ENCODE measurements around the gene DCAF4L1.

The DCAF4L1 gene

DNA sequence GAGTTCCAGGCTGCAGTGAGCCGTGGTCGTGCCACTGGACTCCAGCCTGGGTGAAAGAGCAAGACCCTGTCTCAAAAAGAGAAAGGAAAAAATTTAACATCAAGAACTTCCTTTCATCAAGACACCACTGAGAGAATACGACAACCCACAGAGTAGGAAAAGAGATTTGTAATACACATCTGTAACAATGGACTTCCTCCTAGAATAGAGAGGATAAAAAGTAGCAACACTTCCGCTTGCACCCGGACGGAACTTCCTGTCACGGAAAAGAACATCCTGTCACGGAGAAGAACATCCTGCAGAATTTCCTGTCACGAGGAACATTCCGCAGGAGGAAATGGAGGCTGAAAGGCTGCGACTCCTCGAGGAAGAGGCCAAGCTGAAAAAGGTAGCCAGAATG is at the start of gene DCAF4L1:
Gene DCAF4L1 (plus strand): TSS at position 301 of the 400 bp plus-strand sequence. CDS start 37 bp downstream, at position 338.
- DNase-seq, result no peak
- in situ Hi-C loops (cut with HindIII; ENCODE audit: low pct_ligation_motif_present, low sequenced_read_pairs), result no loop called here
- TF ChIP-seq, protein P1, sequence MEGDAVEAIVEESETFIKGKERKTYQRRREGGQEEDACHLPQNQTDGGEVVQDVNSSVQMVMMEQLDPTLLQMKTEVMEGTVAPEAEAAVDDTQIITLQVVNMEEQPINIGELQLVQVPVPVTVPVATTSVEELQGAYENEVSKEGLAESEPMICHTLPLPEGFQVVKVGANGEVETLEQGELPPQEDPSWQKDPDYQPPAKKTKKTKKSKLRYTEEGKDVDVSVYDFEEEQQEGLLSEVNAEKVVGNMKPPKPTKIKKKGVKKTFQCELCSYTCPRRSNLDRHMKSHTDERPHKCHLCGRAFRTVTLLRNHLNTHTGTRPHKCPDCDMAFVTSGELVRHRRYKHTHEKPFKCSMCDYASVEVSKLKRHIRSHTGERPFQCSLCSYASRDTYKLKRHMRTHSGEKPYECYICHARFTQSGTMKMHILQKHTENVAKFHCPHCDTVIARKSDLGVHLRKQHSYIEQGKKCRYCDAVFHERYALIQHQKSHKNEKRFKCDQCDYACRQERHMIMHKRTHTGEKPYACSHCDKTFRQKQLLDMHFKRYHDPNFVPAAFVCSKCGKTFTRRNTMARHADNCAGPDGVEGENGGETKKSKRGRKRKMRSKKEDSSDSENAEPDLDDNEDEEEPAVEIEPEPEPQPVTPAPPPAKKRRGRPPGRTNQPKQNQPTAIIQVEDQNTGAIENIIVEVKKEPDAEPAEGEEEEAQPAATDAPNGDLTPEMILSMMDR (IDR thresholded peaks at IDR 0.05; ENCODE audit: low read depth, low read length, missing control alignments), result no peak
- Histone ChIP-seq H3K27me3 (replicated peaks) (no peaks in the 10 kb centered on the region), H3K27ac (no peak within 1 kb of the TSS), H3K4me3 (ENCODE audit: low read depth, low read length) (no peak within 1 kb of the TSS), H3K36me3 (replicated peaks) (no peaks in the 10 kb centered on the region)

DNA sequence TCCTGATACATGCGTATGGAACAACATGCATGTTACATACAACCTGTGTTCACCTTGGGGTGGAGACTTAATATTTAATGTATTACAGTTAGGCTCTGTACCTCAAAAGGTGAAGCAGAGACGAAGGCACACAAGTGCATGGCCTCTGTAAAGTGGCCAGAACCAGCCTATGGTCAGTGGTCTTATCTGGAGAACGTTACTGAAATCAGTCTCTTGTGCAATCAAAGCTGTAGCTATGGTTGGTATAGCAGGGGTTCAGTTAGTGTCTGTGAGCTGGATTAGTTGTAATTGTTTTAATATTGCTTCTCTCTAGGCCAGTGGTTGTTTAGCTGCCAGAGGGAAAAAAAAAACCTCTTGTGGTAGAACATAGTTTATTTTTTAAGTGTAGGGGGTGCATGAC is 48.6 kb upstream of the DCAF4L1 start:
- TF ChIP-seq, protein P1 (IDR thresholded peaks at IDR 0.05; ENCODE audit: low read depth, low read length, missing control alignments), result no peak
- peaks cover 4% of the 10 kb centered on the region for H3K36me3 ChIP-seq (replicated peaks)
- no peaks in the 10 kb centered on the region for H3K27me3 ChIP-seq (replicated peaks)
- DNase-seq, result no peak
- no peak overlapping the region for H3K4me3 ChIP-seq (ENCODE audit: low read depth, low read length)
- in situ Hi-C loops (cut with HindIII; ENCODE audit: low pct_ligation_motif_present, low sequenced_read_pairs), result no loop called here
- no peak overlapping the region for H3K27ac ChIP-seq

- DNase-seq, result no peak
- H3K27ac ChIP-seq, result no peak overlapping the region
- in situ Hi-C loops (cut with HindIII; ENCODE audit: low pct_ligation_motif_present, low sequenced_read_pairs), result no loop called here
Measured at GRCh38 chr4:41933997-41934503, 47.5 kb upstream of the DCAF4L1 start.

GRCh38 chr4:41934514-41934900 is 47.0 kb upstream of the DCAF4L1 start:
- peaks cover 9% of the 10 kb centered on the region for H3K36me3 ChIP-seq (replicated peaks)
- peak overlapping the region; percentile 97 for H3K4me3 ChIP-seq (ENCODE audit: low read depth, low read length)
- H3K27ac ChIP-seq, result no peak overlapping the region
- TF ChIP-seq, protein P1 (IDR thresholded peaks at IDR 0.05; ENCODE audit: low read depth, low read length, missing control alignments), result no peak
- no peaks in the 10 kb centered on the region for H3K27me3 ChIP-seq (replicated peaks)
- DNase-seq, result no peak
- in situ Hi-C loops (cut with HindIII; ENCODE audit: low pct_ligation_motif_present, low sequenced_read_pairs), result no loop called here

More at GRCh38 chr4:41933997-41934503, 47.5 kb upstream of the DCAF4L1 start:
- TF ChIP-seq, protein P1 (IDR thresholded peaks at IDR 0.05; ENCODE audit: low read depth, low read length, missing control alignments), result no peak
- Histone ChIP-seq H3K4me3 (ENCODE audit: low read depth, low read length) (no peak overlapping the region), H3K36me3 (replicated peaks) (peaks cover 5% of the 10 kb centered on the region), H3K27me3 (replicated peaks) (no peaks in the 10 kb centered on the region)

DNA sequence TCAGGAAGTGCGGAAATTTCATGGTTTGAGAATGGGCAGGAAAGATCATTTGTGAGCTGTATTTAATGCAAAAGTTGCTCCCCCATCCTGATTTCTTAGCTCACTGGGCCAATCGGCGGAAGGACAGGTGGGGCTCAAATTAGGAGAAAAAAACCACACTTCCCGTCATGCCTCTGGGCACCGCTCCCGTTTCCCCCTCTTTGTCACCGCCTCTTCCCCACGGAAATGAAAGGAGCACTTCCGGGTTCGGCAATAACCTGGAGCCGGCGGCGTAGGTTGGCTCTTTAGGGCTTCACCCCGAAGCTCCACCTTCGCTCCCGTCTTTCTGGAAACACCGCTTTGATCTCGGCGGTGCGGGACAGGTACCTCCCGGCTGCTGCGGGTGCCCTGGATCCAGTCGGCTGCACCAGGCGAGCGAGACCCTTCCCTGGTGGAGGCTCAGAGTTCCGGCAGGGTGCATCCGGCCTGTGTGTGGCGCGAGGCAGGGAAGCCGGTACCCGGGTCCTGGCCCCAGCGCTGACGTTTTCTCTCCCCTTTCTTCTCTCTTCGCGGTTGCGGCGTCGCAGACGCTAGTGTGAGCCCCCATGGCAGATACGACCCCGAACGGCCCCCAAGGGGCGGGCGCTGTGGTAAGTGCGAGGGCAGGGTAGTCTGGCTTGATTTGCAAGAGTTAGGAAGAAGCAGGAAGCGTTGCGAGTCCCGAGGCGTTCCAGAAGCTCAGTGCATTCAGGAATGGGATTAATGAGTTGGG is 46.5 kb upstream of the DCAF4L1 start, which contains the start of gene TMEM33:
Gene TMEM33 (plus strand): TSS at position 529 of the 751 bp plus-strand sequence. CDS start 56 bp downstream, at position 585.
- TF ChIP-seq, protein P1 (IDR thresholded peaks at IDR 0.05; ENCODE audit: low read depth, low read length, missing control alignments), result peak; percentile 44
- H3K36me3 ChIP-seq (replicated peaks), result peaks cover 11% of the 10 kb centered on the region
- H3K4me3 ChIP-seq (ENCODE audit: low read depth, low read length), result peak within 1 kb of the TSS; percentile 97
- in situ Hi-C loops (cut with HindIII; ENCODE audit: low pct_ligation_motif_present, low sequenced_read_pairs), result no loop called here
- DNase-seq, result peak; percentile 73
- H3K27me3 ChIP-seq (replicated peaks), result no peaks in the 10 kb centered on the region
- H3K27ac ChIP-seq, result peak within 1 kb of the TSS; percentile 66

All from brain microvascular endothelial cell (primary cell).